Measurements from ENCODE around the gene FBXO4.

GRCh38 chr5:41925555-41925951, 472 bp downstream of the FBXO4 start:
- no peak for TF ChIP-seq CTCF (IDR thresholded peaks at IDR 0.05; ENCODE audit: poor library complexity)
- no peak for TF ChIP-seq EZH2 (IDR thresholded peaks at IDR 0.05; ENCODE audit: borderline replicate concordance)
